GM12878 (cell line): ENCODE results near the gene APOBEC3C.

ENCODE experiments used
- CBFB ChIP-seq: IDR thresholded peaks from 2 replicates; pipeline ENCODE4 v1.6.1; 2016; ENCODE audit warnings: antibody characterized with exemption, low read depth
- ETV6 ChIP-seq, 2 experiments: fragments of 450-650 bp in 1 of 2; IDR thresholded peaks in 1 of 2; conservative IDR thresholded peaks in 1 of 2; 2 replicates each; pipeline ENCODE4 v1.6.1; 2014; ENCODE audit warnings: antibody characterized with exemption in 1 of 2, borderline replicate concordance in 1 of 2, low read depth in 1 of 2, mild to moderate bottlenecking in 1 of 2, moderate library complexity in 1 of 2
- MXI1 ChIP-seq: fragments of 150-350 bp; IDR thresholded peaks from 2 replicates; pipeline ENCODE4 v1.6.1; 2011; ENCODE audit warnings: low read depth, mild to moderate bottlenecking, inconsistent platforms, low read length, improper control_type of control experiment
- POLR2A ChIP-seq: IDR thresholded peaks from 2 replicates; pipeline ENCODE4 v1.6.1; 2011; ENCODE audit warnings: low read depth, mild to moderate bottlenecking, low read length
- RAD21 ChIP-seq: IDR thresholded peaks from 2 replicates; pipeline ENCODE4 v1.6.1; 2011; ENCODE audit warnings: mild to moderate bottlenecking, low read depth, low read length, moderate library complexity; ENCODE audit not compliant: insufficient read depth
- SP1 ChIP-seq: IDR thresholded peaks from one replicate; pipeline ENCODE4 v1.6.1; 2011; ENCODE audit warnings: low read depth, low read length
- TF ChIP-seq, protein P1 (sequence below), 3 experiments: IDR thresholded peaks in 2 of 3; conservative IDR thresholded peaks in 1 of 3; 2 replicates each; pipeline ENCODE4 v1.5.1; 2011; ENCODE audit warnings: low read depth in 3 of 3, low read length in 3 of 3, mild to moderate bottlenecking in 3 of 3, control low read depth in 2 of 3, moderate library complexity in 2 of 3, inconsistent platforms in 1 of 3, mixed read lengths in 1 of 3; ENCODE audit not compliant: control insufficient read depth in 2 of 3, insufficient read depth in 1 of 3; ENCODE audit errors: extremely low read depth in 1 of 3
- TF ChIP-seq, protein P2 (sequence below): IDR thresholded peaks from 2 replicates; pipeline ENCODE4 v1.6.1; 2011; ENCODE audit warnings: low read depth, low read length, improper control_type of control experiment, borderline replicate concordance
- TF ChIP-seq, protein P3 (sequence below): fragments of 450-650 bp; IDR thresholded peaks from 2 replicates; pipeline ENCODE4 v1.6.1; 2017; ENCODE audit warnings: mild to moderate bottlenecking
- TF ChIP-seq, protein P4 (sequence below): IDR thresholded peaks from 2 replicates; pipeline ENCODE4 v1.6.1; 2011; ENCODE audit warnings: low read depth, mild to moderate bottlenecking, low read length, moderate library complexity, borderline replicate concordance; ENCODE audit errors: extremely low read depth

DNA sequence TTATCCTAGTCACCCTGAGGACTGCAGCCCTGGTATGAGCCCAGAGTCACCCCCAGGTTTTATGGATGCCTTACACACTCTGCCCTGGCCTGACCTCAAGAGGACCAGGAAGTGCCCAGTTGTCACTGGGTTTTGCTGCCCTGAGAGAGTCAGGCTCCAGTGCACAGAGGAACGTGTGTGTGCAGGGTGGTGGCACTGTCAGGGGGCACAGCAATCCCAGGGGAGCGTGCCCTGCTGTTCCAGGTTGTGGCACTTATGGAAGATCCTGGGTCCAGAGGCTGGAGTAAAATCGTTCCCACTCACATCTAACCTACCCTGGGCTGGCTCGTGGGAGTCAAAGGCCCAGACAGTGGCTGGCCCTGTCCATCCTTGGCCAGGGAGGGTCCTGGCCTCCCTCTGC is 49.1 kb upstream of the APOBEC3C start:
- TF ChIP-seq, protein P1, sequence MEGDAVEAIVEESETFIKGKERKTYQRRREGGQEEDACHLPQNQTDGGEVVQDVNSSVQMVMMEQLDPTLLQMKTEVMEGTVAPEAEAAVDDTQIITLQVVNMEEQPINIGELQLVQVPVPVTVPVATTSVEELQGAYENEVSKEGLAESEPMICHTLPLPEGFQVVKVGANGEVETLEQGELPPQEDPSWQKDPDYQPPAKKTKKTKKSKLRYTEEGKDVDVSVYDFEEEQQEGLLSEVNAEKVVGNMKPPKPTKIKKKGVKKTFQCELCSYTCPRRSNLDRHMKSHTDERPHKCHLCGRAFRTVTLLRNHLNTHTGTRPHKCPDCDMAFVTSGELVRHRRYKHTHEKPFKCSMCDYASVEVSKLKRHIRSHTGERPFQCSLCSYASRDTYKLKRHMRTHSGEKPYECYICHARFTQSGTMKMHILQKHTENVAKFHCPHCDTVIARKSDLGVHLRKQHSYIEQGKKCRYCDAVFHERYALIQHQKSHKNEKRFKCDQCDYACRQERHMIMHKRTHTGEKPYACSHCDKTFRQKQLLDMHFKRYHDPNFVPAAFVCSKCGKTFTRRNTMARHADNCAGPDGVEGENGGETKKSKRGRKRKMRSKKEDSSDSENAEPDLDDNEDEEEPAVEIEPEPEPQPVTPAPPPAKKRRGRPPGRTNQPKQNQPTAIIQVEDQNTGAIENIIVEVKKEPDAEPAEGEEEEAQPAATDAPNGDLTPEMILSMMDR (IDR thresholded peaks at IDR 0.05 in 2 of 3, conservative IDR thresholded peaks at IDR 0.05 in 1 of 3; ENCODE audit: control insufficient read depth in 2 of 3, extremely low read depth in 1 of 3, insufficient read depth in 1 of 3, low read depth in 3 of 3, low read length in 3 of 3) = no peak
- TF ChIP-seq MXI1 (no peak), POLR2A (no peak), ETV6 (conservative IDR thresholded peaks at IDR 0.05 in 1 of 2, IDR thresholded peaks at IDR 0.05 in 1 of 2; ENCODE audit: borderline replicate concordance in 1 of 2, low read depth in 1 of 2) (no peak), CBFB (no peak), RAD21 (no peak), SP1 (no peak)
- TF ChIP-seq, protein P2, sequence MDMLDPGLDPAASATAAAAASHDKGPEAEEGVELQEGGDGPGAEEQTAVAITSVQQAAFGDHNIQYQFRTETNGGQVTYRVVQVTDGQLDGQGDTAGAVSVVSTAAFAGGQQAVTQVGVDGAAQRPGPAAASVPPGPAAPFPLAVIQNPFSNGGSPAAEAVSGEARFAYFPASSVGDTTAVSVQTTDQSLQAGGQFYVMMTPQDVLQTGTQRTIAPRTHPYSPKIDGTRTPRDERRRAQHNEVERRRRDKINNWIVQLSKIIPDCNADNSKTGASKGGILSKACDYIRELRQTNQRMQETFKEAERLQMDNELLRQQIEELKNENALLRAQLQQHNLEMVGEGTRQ = no peak
- TF ChIP-seq, protein P3, sequence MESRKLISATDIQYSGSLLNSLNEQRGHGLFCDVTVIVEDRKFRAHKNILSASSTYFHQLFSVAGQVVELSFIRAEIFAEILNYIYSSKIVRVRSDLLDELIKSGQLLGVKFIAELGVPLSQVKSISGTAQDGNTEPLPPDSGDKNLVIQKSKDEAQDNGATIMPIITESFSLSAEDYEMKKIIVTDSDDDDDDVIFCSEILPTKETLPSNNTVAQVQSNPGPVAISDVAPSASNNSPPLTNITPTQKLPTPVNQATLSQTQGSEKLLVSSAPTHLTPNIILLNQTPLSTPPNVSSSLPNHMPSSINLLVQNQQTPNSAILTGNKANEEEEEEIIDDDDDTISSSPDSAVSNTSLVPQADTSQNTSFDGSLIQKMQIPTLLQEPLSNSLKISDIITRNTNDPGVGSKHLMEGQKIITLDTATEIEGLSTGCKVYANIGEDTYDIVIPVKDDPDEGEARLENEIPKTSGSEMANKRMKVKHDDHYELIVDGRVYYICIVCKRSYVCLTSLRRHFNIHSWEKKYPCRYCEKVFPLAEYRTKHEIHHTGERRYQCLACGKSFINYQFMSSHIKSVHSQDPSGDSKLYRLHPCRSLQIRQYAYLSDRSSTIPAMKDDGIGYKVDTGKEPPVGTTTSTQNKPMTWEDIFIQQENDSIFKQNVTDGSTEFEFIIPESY = no peak
- TF ChIP-seq, protein P4, sequence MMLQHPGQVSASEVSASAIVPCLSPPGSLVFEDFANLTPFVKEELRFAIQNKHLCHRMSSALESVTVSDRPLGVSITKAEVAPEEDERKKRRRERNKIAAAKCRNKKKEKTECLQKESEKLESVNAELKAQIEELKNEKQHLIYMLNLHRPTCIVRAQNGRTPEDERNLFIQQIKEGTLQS = no peak
